ENCODE results near the gene MICAL1. TPM values are rescaled to one million over a fixed set of nuclear protein-coding genes. Genes with fewer than 3 reads are reported as not detected.
"Not testable (repeated sequence)": the region's sequence is repeated elsewhere in the genome, so short reads cannot be mapped to it uniquely, and the experiment has no call there.

The MICAL1 gene
- total RNA-seq, 1 experiment from 2014 or later: 21.2 TPM

- Histone ChIP-seq H3K4me3 (no peak overlapping the region), H3K36me3 (peaks cover 54% of the 10 kb centered on the region)
- no peak for DNase-seq
These were observed 6.4 kb upstream of the MICAL1 start for GRCh38 chr6:109461733-109462526.

GRCh38 chr6:109461205-109461604, 5.6 kb upstream of the MICAL1 start:
- peaks cover 49% of the 10 kb centered on the region for H3K36me3 ChIP-seq
- DNase-seq, H3K27me3 ChIP-seq, H3K4me3 ChIP-seq, H3K9me3 ChIP-seq: not testable (repeated sequence)

More at GRCh38 chr6:109461733-109462526, 6.4 kb upstream of the MICAL1 start:
- Histone ChIP-seq H3K27me3 (no peaks in the 10 kb centered on the region), H3K9me3 (no peaks in the 10 kb centered on the region)

GRCh38 chr6:109460161-109460829, 4.7 kb upstream of the MICAL1 start:
- Histone ChIP-seq H3K4me3 (no peak overlapping the region), H3K36me3 (peaks cover 40% of the 10 kb centered on the region), H3K9me3 (no peaks in the 10 kb centered on the region), H3K27me3 (no peaks in the 10 kb centered on the region)
- DNase-seq: no peak

GRCh38 chr6:109458774-109459531, 3.4 kb upstream of the MICAL1 start:
- Histone ChIP-seq H3K27me3 (no peaks in the 10 kb centered on the region), H3K36me3 (peaks cover 26% of the 10 kb centered on the region), H3K9me3 (no peaks in the 10 kb centered on the region), H3K4me3 (no peak overlapping the region)
- no peak for DNase-seq

- H3K4me3 ChIP-seq: no peak overlapping the region
- peaks cover 13% of the 10 kb centered on the region for H3K36me3 ChIP-seq
- H3K27me3 ChIP-seq: no peaks in the 10 kb centered on the region
- DNase-seq: no peak
- H3K9me3 ChIP-seq: no peaks in the 10 kb centered on the region
These were observed 2.0 kb upstream of the MICAL1 start for GRCh38 chr6:109457562-109457996.

- DNase-seq: peak; percentile 90
- Histone ChIP-seq H3K27me3 (no peaks in the 10 kb centered on the region), H3K4me3 (peak overlapping the region; percentile 75), H3K36me3 (peaks cover 6% of the 10 kb centered on the region), H3K9me3 (no peaks in the 10 kb centered on the region)
These were observed 1.4 kb upstream of the MICAL1 start for GRCh38 chr6:109456710-109457561.

- Histone ChIP-seq H3K4me3 (peak overlapping the region; percentile 75), H3K27me3 (no peaks in the 10 kb centered on the region), H3K36me3 (peaks cover under 1% of the 10 kb centered on the region; the same call in 1 of the 2 replicates), H3K9me3 (no peaks in the 10 kb centered on the region)
- no peak for DNase-seq
These were observed 575 bp upstream of the MICAL1 start for GRCh38 chr6:109456111-109456583.

- H3K27me3 ChIP-seq: no peaks in the 10 kb centered on the region
- peak overlapping the region; percentile 75 for H3K4me3 ChIP-seq
- no peak for DNase-seq
- H3K36me3 ChIP-seq: no peaks in the 10 kb centered on the region
- H3K9me3 ChIP-seq: no peaks in the 10 kb centered on the region
These were observed 806 bp downstream of the MICAL1 start for GRCh38 chr6:109454496-109455436.

GRCh38 chr6:109453594-109454495, 1.7 kb downstream of the MICAL1 start:
- Histone ChIP-seq H3K36me3 (no peaks in the 10 kb centered on the region), H3K9me3 (no peaks in the 10 kb centered on the region), H3K27me3 (no peaks in the 10 kb centered on the region), H3K4me3 (no peak overlapping the region; the same call in 1 of the 2 replicates)
- no peak for DNase-seq

GRCh38 chr6:109453156-109453555, 2.4 kb downstream of the MICAL1 start:
- Histone ChIP-seq H3K36me3 (no peaks in the 10 kb centered on the region), H3K9me3 (no peaks in the 10 kb centered on the region), H3K4me3 (no peak overlapping the region), H3K27me3 (no peaks in the 10 kb centered on the region)
- DNase-seq: no peak

- DNase-seq: no peak
- H3K27me3 ChIP-seq: no peaks in the 10 kb centered on the region
These were observed 3.4 kb downstream of the MICAL1 start for GRCh38 chr6:109452181-109452580.

GRCh38 chr6:109451376-109451775, 4.2 kb downstream of the MICAL1 start:
- Histone ChIP-seq H3K36me3 (no peaks in the 10 kb centered on the region), H3K4me3 (no peak overlapping the region), H3K9me3 (no peaks in the 10 kb centered on the region), H3K27me3 (no peaks in the 10 kb centered on the region)
- no peak for DNase-seq

More at GRCh38 chr6:109452181-109452580, 3.4 kb downstream of the MICAL1 start:
- Histone ChIP-seq H3K9me3 (no peaks in the 10 kb centered on the region), H3K36me3 (no peaks in the 10 kb centered on the region), H3K4me3 (no peak overlapping the region)

GRCh38 chr6:109450801-109451200, 4.8 kb downstream of the MICAL1 start:
- DNase-seq: no peak
- no peaks in the 10 kb centered on the region for H3K9me3 ChIP-seq
- no peaks in the 10 kb centered on the region for H3K27me3 ChIP-seq
- no peak overlapping the region for H3K4me3 ChIP-seq
- H3K36me3 ChIP-seq: no peaks in the 10 kb centered on the region
